NB4 (cell line): ENCODE data around the gene VLDLR.

Source experiments
- TF ChIP-seq, protein P1 (sequence below): IDR thresholded peaks from 2 replicates; pipeline ENCODE4 v1.6.1; 2011; ENCODE audit warnings: low read depth, low read length
- TF ChIP-seq, protein P2 (sequence below): IDR thresholded peaks from one replicate; pipeline ENCODE4 v1.5.1; 2012; ENCODE audit warnings: low read depth, low read length

DNA sequence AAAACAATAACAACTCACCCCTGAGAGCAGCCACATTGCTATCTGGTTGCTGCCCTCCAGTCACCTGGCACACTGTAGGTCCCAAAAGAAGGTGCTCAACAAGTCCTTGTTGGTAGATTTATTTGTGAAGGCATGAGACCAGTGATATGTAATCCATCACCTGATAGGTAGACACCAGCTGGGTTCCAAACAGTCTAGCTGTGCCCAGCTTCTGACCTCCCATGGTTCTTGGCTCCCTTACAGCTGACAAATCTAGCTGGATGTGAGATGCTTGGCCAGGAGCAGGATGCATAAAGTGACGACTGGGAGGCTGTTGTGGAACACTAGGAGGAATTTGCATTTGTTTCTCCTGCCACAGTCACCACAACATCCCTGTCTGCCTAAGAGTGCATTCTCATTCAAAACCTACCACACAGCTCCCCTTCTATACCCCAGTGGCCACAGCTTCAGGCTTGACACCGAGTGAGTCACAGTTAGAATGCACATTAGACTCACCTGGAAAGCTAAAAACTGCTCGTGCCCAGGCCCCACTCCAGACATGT is 7.8 kb upstream of the VLDLR start:
- TF ChIP-seq, protein P1, sequence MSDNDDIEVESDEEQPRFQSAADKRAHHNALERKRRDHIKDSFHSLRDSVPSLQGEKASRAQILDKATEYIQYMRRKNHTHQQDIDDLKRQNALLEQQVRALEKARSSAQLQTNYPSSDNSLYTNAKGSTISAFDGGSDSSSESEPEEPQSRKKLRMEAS = no peak
- TF ChIP-seq, protein P2, sequence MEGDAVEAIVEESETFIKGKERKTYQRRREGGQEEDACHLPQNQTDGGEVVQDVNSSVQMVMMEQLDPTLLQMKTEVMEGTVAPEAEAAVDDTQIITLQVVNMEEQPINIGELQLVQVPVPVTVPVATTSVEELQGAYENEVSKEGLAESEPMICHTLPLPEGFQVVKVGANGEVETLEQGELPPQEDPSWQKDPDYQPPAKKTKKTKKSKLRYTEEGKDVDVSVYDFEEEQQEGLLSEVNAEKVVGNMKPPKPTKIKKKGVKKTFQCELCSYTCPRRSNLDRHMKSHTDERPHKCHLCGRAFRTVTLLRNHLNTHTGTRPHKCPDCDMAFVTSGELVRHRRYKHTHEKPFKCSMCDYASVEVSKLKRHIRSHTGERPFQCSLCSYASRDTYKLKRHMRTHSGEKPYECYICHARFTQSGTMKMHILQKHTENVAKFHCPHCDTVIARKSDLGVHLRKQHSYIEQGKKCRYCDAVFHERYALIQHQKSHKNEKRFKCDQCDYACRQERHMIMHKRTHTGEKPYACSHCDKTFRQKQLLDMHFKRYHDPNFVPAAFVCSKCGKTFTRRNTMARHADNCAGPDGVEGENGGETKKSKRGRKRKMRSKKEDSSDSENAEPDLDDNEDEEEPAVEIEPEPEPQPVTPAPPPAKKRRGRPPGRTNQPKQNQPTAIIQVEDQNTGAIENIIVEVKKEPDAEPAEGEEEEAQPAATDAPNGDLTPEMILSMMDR = no peak
